HG03469 (cell line): ENCODE results near the gene BLOC1S4.
"Not testable (repeated sequence)": the region's sequence is repeated elsewhere in the genome, so short reads cannot be mapped to it uniquely, and the experiment has no call there.

ENCODE experiments used
- ATAC-seq: cut with Tn5 transposase; IDR thresholded peaks from one replicate; pipeline ENCODE4 v1.9.1; 2021; ENCODE audit warnings: mild to moderate bottlenecking, moderate library complexity, moderate number of reproducible peaks; ENCODE audit not compliant: unreplicated experiment

The BLOC1S4 gene

GRCh38 chr4:6734165-6734786 lies 18.3 kb downstream of the BLOC1S4 start:
- ATAC-seq: no peak

- no peak for ATAC-seq
These were observed 23.9 kb downstream of the BLOC1S4 start for GRCh38 chr4:6739920-6740319.

GRCh38 chr4:6740347-6740746 lies 24.4 kb downstream of the BLOC1S4 start:
- no peak for ATAC-seq

GRCh38 chr4:6742507-6742906 lies 26.5 kb downstream of the BLOC1S4 start:
- no peak for ATAC-seq

GRCh38 chr4:6742989-6743388 lies 27.0 kb downstream of the BLOC1S4 start:
- no peak for ATAC-seq

- no peak for ATAC-seq
These were observed 30.8 kb downstream of the BLOC1S4 start for GRCh38 chr4:6746721-6747293.

GRCh38 chr4:6747294-6748051 lies 31.5 kb downstream of the BLOC1S4 start:
- ATAC-seq: no peak

- no peak for ATAC-seq
These were observed 32.3 kb downstream of the BLOC1S4 start for GRCh38 chr4:6748286-6748685.

GRCh38 chr4:6749340-6750171 lies 33.6 kb downstream of the BLOC1S4 start:
- no peak for ATAC-seq

- ATAC-seq: no peak
These were observed 34.6 kb downstream of the BLOC1S4 start for GRCh38 chr4:6750286-6751221.

- no peak for ATAC-seq
These were observed 35.9 kb downstream of the BLOC1S4 start for GRCh38 chr4:6751611-6752485.

- no peak for ATAC-seq
These were observed 36.5 kb downstream of the BLOC1S4 start for GRCh38 chr4:6752486-6752829.

- no peak for ATAC-seq
These were observed 37.2 kb downstream of the BLOC1S4 start for GRCh38 chr4:6753103-6753560.

GRCh38 chr4:6753891-6754290 lies 37.9 kb downstream of the BLOC1S4 start:
- no peak for ATAC-seq

- no peak for ATAC-seq
These were observed 38.6 kb downstream of the BLOC1S4 start for GRCh38 chr4:6754481-6755087.

GRCh38 chr4:6755088-6755753 lies 39.2 kb downstream of the BLOC1S4 start:
- no peak for ATAC-seq

GRCh38 chr4:6756345-6756744 lies 40.4 kb downstream of the BLOC1S4 start:
- not testable (repeated sequence) for ATAC-seq

- ATAC-seq: no peak
These were observed 42.8 kb downstream of the BLOC1S4 start for GRCh38 chr4:6758728-6759127.
